ENCODE data around the gene MESP1. TPM values are rescaled to one million over a fixed set of nuclear protein-coding genes. Genes with fewer than 3 reads are reported as not detected.

The MESP1 gene
- total and polyA plus RNA-seq, 2 of the 8 experiments (the other 6 are each of a cell fraction or from before 2014, with no cell fraction given), result 0.15 to 0.23 TPM

- no peak overlapping the region for H4K5ac ChIP-seq (ENCODE audit: insufficient read length, low read depth, low read length)
- no peaks in the 10 kb centered on the region for H3K27me3 ChIP-seq (replicated peaks in 1 of 4; ENCODE audit: control insufficient read depth in 3 of 4, extremely low read depth in 1 of 4, insufficient read depth in 3 of 4, low read length in 3 of 4)
- H3K4me2 ChIP-seq (ENCODE audit: insufficient read depth in 1 of 2, low read depth in 2 of 2, low read length in 2 of 2), result no peak overlapping the region
- no peak overlapping the region for H3K9ac ChIP-seq (replicated peaks in 1 of 4; ENCODE audit: extremely low read depth in 1 of 4, low read depth in 3 of 4, low read length in 3 of 4)
- H3K14ac ChIP-seq (ENCODE audit: insufficient read length), result no peak overlapping the region
- no peak overlapping the region for H3K56ac ChIP-seq (replicated peaks; ENCODE audit: insufficient read length, low read depth, low read length)
- H2BK15ac ChIP-seq (ENCODE audit: low read length), result no peak overlapping the region
- no peak overlapping the region for H2AFZ ChIP-seq (ENCODE audit: low read length)
- no peak overlapping the region for H4K91ac ChIP-seq (replicated peaks; ENCODE audit: insufficient read length, low read length)
- ChIA-PET POLR2A (ENCODE audit: partially characterized antibody) (no interaction called here), CTCF (ENCODE audit: partially characterized antibody) (interaction anchor here (0.6 to 10.6 kb wide), 10 partner anchors 8 to 108 kb away, joined by 3 to 153 read pairs (median 3); no protein-coding TSS in a partner anchor)
- no peak overlapping the region; the same call in 1 of the 2 replicates for H2AK5ac ChIP-seq (ENCODE audit: low read depth, low read length)
- H3K23me2 ChIP-seq (ENCODE audit: low read depth, low read length), result no peaks in the 10 kb centered on the region
- no peak for DNase-seq (ENCODE audit: low read depth in 1 of 2, low spot score in 2 of 2)
- no peak overlapping the region for H3K4me3 ChIP-seq (ENCODE audit: extremely low read depth in 1 of 4, insufficient read depth in 2 of 4, low read depth in 3 of 4, low read length in 4 of 4)
- H3K18ac ChIP-seq (ENCODE audit: extremely low read depth, low read length), result no peak overlapping the region
- no peak overlapping the region for H3K27ac ChIP-seq (ENCODE audit: low read depth, low read length)
- no peaks in the 10 kb centered on the region; a peak in 1 of 7 replicates for H3K4me1 ChIP-seq (replicated peaks in 1 of 4; ENCODE audit: control insufficient read depth in 3 of 4, insufficient read depth in 4 of 4, low read length in 3 of 4)
- no peaks in the 10 kb centered on the region for H3K36me3 ChIP-seq (ENCODE audit: control insufficient read depth in 2 of 4, insufficient read depth in 4 of 4, low read length in 3 of 4)
- no peak for FAIRE-seq
- no peak overlapping the region for H2BK20ac ChIP-seq (ENCODE audit: low read length)
- H3K79me1 ChIP-seq (ENCODE audit: low read depth, low read length), result no peaks in the 10 kb centered on the region
- 0 out of 2 replicates have a peak overlapping the region, but pooled peaks have one; percentile 44 for H2BK5ac ChIP-seq (ENCODE audit: low read depth, low read length)
- TF ChIP-seq, protein P1, sequence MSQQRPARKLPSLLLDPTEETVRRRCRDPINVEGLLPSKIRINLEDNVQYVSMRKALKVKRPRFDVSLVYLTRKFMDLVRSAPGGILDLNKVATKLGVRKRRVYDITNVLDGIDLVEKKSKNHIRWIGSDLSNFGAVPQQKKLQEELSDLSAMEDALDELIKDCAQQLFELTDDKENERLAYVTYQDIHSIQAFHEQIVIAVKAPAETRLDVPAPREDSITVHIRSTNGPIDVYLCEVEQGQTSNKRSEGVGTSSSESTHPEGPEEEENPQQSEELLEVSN (IDR thresholded peaks at IDR 0.05), result no peak
- no peak overlapping the region for H2BK120ac ChIP-seq (replicated peaks; ENCODE audit: low read depth, low read length)
- no peak overlapping the region for H3K23ac ChIP-seq (ENCODE audit: insufficient read length)
- no peak overlapping the region for H2BK12ac ChIP-seq (ENCODE audit: low read depth, low read length)
- 88% methylated on average over 7 of the region's 7 CpGs; no CpG with 5 or more reads in 1 of the 2 experiments for WGBS, 2 experiments (ENCODE audit: extremely low coverage in 1 of 2, insufficient coverage in 1 of 2, insufficient read length in 1 of 2, insufficient replicate concordance in 2 of 2, low coverage in 1 of 2, low lambda C conversion rate in 2 of 2, missing lambda C conversion rate in 1 of 2)
- no peak overlapping the region for H4K8ac ChIP-seq (ENCODE audit: extremely low read depth, insufficient read depth, low read length)
- no peaks in the 10 kb centered on the region for H3K79me2 ChIP-seq (ENCODE audit: control insufficient read depth in 1 of 2, insufficient read depth in 2 of 2, low read length in 2 of 2)
- no peak overlapping the region for H3K4ac ChIP-seq (replicated peaks; ENCODE audit: insufficient read length, low read depth, low read length)
- H3K9me3 ChIP-seq (ENCODE audit: insufficient read depth in 2 of 2, low read depth in 1 of 2, low read length in 1 of 2), result no peaks in the 10 kb centered on the region
- H4K20me1 ChIP-seq (replicated peaks in 1 of 2; ENCODE audit: control insufficient read depth in 1 of 2, insufficient read depth in 2 of 2, low read length in 2 of 2), result no peaks in the 10 kb centered on the region
These were observed 17.0 kb upstream of the MESP1 start for GRCh38 chr15:89768071-89768500.
